ENCODE measurements around the gene B4GALNT1. TPM values are rescaled to one million over a fixed set of nuclear protein-coding genes. Genes with fewer than 3 reads are reported as not detected.
"Not testable (repeated sequence)": the region's sequence is repeated elsewhere in the genome, so short reads cannot be mapped to it uniquely, and the experiment has no call there.

The B4GALNT1 gene
- polyA plus RNA-seq, 2 of the 4 experiments (the other 2 are of a cell fraction) = 25.7 to 35.1 TPM

DNA sequence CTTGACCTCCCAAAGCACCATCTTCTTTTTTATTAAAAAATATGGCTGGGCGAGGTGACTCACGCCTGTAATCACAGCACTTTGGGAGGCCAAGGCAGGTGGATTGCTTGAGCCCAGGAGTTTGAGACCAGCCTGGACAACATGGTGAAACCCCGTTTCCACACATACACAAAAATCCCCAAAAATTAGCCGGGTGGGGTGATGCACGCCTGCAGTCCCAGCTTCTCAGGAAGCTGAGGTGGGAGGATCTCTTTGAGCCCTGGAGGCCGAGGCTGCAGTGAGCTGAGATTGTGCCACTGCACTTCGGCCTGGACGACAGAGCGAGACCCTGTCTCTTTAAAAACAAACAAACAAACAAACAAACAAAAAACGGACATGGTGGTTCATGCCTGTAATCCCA, 36.7 kb upstream of the B4GALNT1 start:
- ATAC-seq; H3K9me3 ChIP-seq; H3K4me3 ChIP-seq; FAIRE-seq; H3K27ac ChIP-seq; POLR2A ChIA-PET; H3K4me2 ChIP-seq; H3K4me1 ChIP-seq; DNase-seq (ENCODE audit: low read depth in 1 of 2, low spot score in 1 of 2): not testable (repeated sequence)
- 68% methylated on average over 10 of the region's 10 CpGs for WGBS (ENCODE audit: missing lambda C conversion rate)
- CTCF ChIA-PET = interaction anchor here (0.7 to 0.9 kb wide), 2 partner anchors 13 to 44 kb away, joined by 3 to 4 read pairs; no protein-coding TSS in a partner anchor

GRCh38 chr12:57666897-57667296, 33.9 kb upstream of the B4GALNT1 start:
- Histone ChIP-seq H3K9me3 (peaks cover 5% of the 10 kb centered on the region; the same call in 2 of the 3 replicates), H3K4me1 (no peaks in the 10 kb centered on the region), H3K4me3 (no peak overlapping the region), H3K27ac (no peak overlapping the region), H3K4me2 (no peak overlapping the region)
- DNase-seq (ENCODE audit: low read depth in 1 of 2, low spot score in 1 of 2) = no peak
- no peak for ATAC-seq
- 49% methylated on average over 5 of the region's 5 CpGs for WGBS (ENCODE audit: missing lambda C conversion rate)
- ChIA-PET POLR2A (no interaction called here), CTCF (interaction anchor here (1.1 kb wide), 1 partner anchor 34 kb away, joined by 3 read pairs; the partner anchor contains the start of gene B4GALNT1)
- TF ChIP-seq PHF8 (IDR thresholded peaks at IDR 0.05; ENCODE audit: borderline replicate concordance, low read depth) = no peak
- no peak for TF ChIP-seq MAFK (IDR thresholded peaks at IDR 0.05; ENCODE audit: partially characterized antibody)
- no peak for TF ChIP-seq RAD21 (conservative IDR thresholded peaks at IDR 0.05 in 1 of 2, IDR thresholded peaks at IDR 0.05 in 1 of 2)
- no peak for TF ChIP-seq ELK1 (IDR thresholded peaks at IDR 0.05; ENCODE audit: low read depth, low read length)
- TF ChIP-seq ESRRA (IDR thresholded peaks at IDR 0.05; ENCODE audit: borderline replicate concordance, low read length) = no peak
- no peak for TF ChIP-seq RNF2 (IDR thresholded peaks at IDR 0.05; ENCODE audit: borderline replicate concordance, low read depth)
- no peak for TF ChIP-seq BHLHE40 (IDR thresholded peaks at IDR 0.05; ENCODE audit: low read depth, low read length)
- TF ChIP-seq NR3C1 (IDR thresholded peaks at IDR 0.05) = no peak
- no peak for TF ChIP-seq FOSL2 (IDR thresholded peaks at IDR 0.05)
- TF ChIP-seq FOSL2 (CRISPR knock-in tag; IDR thresholded peaks at IDR 0.05) = no peak
- TF ChIP-seq RCOR1 (IDR thresholded peaks at IDR 0.05; ENCODE audit: low read depth, low read length) = no peak
- no peak for TF ChIP-seq CBX2 (IDR thresholded peaks at IDR 0.05; ENCODE audit: borderline replicate concordance, low read depth)
- TF ChIP-seq SMC3 (IDR thresholded peaks at IDR 0.05) = no peak
- TF ChIP-seq MAZ (IDR thresholded peaks at IDR 0.05; ENCODE audit: borderline replicate concordance, low read depth, low read length) = no peak
- no peak for TF ChIP-seq FOXS1 (CRISPR knock-in tag; IDR thresholded peaks at IDR 0.05)
- TF ChIP-seq SREBF2 (IDR thresholded peaks at IDR 0.05) = no peak
- no peak for TF ChIP-seq CEBPB (IDR thresholded peaks at IDR 0.05)
- TF ChIP-seq, protein P1, sequence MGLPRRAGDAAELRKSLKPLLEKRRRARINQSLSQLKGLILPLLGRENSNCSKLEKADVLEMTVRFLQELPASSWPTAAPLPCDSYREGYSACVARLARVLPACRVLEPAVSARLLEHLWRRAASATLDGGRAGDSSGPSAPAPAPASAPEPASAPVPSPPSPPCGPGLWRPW (IDR thresholded peaks at IDR 0.05) = no peak
- no peak for FAIRE-seq

GRCh38 chr12:57665066-57665820, 32.2 kb upstream of the B4GALNT1 start:
- 71% methylated on average over 20 of the region's 34 CpGs for WGBS (ENCODE audit: missing lambda C conversion rate)
- POLR2A ChIA-PET; FAIRE-seq; H3K4me3 ChIP-seq; H3K27ac ChIP-seq; H3K4me1 ChIP-seq; ATAC-seq; DNase-seq (ENCODE audit: low read depth in 1 of 2, low spot score in 1 of 2); CTCF ChIA-PET; H3K4me2 ChIP-seq: not testable (repeated sequence)
- H3K9me3 ChIP-seq = peaks cover 16% of the 10 kb centered on the region; the same call in 2 of the 3 replicates

- 5% methylated on average over 4 of the region's 4 CpGs for WGBS (ENCODE audit: missing lambda C conversion rate)
- no peak overlapping the region for H3K4me3 ChIP-seq
- no peak overlapping the region for H3K27ac ChIP-seq
- no peaks in the 10 kb centered on the region for H3K4me1 ChIP-seq
- FAIRE-seq (no peak), DNase-seq (ENCODE audit: low read depth in 1 of 2, low spot score in 1 of 2) (no peak), ATAC-seq (no peak)
- POLR2A ChIA-PET = no interaction called here
- H3K4me2 ChIP-seq = no peak overlapping the region
- TF ChIP-seq CBX2 (IDR thresholded peaks at IDR 0.05; ENCODE audit: borderline replicate concordance, low read depth) (no peak), EP300 (IDR thresholded peaks at IDR 0.05) (no peak), ZFP36 (IDR thresholded peaks at IDR 0.05; ENCODE audit: borderline replicate concordance, partially characterized antibody) (peak; percentile 48), MAFK (IDR thresholded peaks at IDR 0.05; ENCODE audit: partially characterized antibody) (no peak), FOSB (CRISPR knock-in tag; IDR thresholded peaks at IDR 0.05) (no peak)
- TF ChIP-seq, protein P2, sequence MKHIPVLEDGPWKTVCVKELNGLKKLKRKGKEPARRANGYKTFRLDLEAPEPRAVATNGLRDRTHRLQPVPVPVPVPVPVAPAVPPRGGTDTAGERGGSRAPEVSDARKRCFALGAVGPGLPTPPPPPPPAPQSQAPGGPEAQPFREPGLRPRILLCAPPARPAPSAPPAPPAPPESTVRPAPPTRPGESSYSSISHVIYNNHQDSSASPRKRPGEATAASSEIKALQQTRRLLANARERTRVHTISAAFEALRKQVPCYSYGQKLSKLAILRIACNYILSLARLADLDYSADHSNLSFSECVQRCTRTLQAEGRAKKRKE (CRISPR knock-in tag; IDR thresholded peaks at IDR 0.05; ENCODE audit: low read depth) = no peak
- CTCF ChIA-PET = interaction anchor here (0.8 to 3.2 kb wide), 9 partner anchors 10 to 79 kb away, joined by 3 to 13 read pairs (median 5); partner anchors contain the start of gene B4GALNT1
- peaks cover 21% of the 10 kb centered on the region; the same call in 2 of the 3 replicates for H3K9me3 ChIP-seq
Measured at GRCh38 chr12:57661376-57661775, 28.4 kb upstream of the B4GALNT1 start.

All from A549 (cell line).